Thyroid gland (tissue), 4 donors: ENCODE measurements around the gene FAAP100.

ENCODE experiments used
- CTCF ChIP-seq, 6 experiments: fragments of 200-600 bp in 3 of 6; fragments of 450-650 bp in 3 of 6; sonication (generic) in 3 of 6; IDR thresholded peaks; one replicate each; pipeline ENCODE4 v1.5.1; 2016 to 2019; ENCODE audit warnings: antibody characterized with exemption in 6 of 6, mild to moderate bottlenecking in 2 of 6, inconsistent platforms in 1 of 6, moderate library complexity in 1 of 6
- POLR2A ChIP-seq, 2 donors: fragments of 450-650 bp; IDR thresholded peaks; one replicate each; pipeline ENCODE4 v1.6.1; 2017; ENCODE audit warnings: antibody characterized with exemption in 2 of 2, mild to moderate bottlenecking in 2 of 2, moderate library complexity in 1 of 2

DNA sequence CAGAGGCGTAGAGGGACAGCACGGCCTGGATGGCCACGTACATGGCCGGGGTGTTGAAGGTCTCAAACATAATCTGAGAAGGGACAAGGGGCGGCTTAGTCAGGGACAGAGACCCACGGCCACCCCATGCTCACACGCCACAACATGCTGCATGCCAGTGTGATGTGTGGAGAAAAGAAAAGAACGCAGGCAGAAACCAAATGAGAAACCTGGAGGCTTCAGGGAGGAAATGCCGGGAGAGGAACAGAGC lies 40.7 kb downstream of the FAAP100 start:
- TF ChIP-seq CTCF (IDR thresholded peaks at IDR 0.05) (no peak), POLR2A (IDR thresholded peaks at IDR 0.05) (no peak)
